Measurements from ENCODE around the gene UGT1A1. TPM values are rescaled to one million over a fixed set of nuclear protein-coding genes. Genes with fewer than 3 reads are reported as not detected.
"Not testable (repeated sequence)": the region's sequence is repeated elsewhere in the genome, so short reads cannot be mapped to it uniquely, and the experiment has no call there.

Gene UGT1A1
- total and polyA plus RNA-seq, 10 donors: not detected

- H3K27ac ChIP-seq: no peak overlapping the region
- WGBS, 5 donors: 78 to 83% (median 82%) methylated on average over 9 to 10 of the region's 10 CpGs
- TF ChIP-seq POLR2A (IDR thresholded peaks at IDR 0.05): no peak
- no peak for TF ChIP-seq POLR2AphosphoS5 (IDR thresholded peaks at IDR 0.05)
- TF ChIP-seq CTCF (IDR thresholded peaks at IDR 0.05 in 8 of 11, conservative IDR thresholded peaks at IDR 0.05 in 3 of 11): no peak
- peaks cover 0 to 19% (median 16%) of the 10 kb centered on the region in 8 donors for H3K9me3 ChIP-seq
- peaks cover 0 to 4% (median 0%) of the 10 kb centered on the region in 7 donors for H3K27me3 ChIP-seq (replicated peaks in 1 of 7)
- DNase-seq: no peak
- intact Hi-C loops (cut with DNase I; ENCODE audit: low total_unique reads): no loop called here
- H3K36me3 ChIP-seq: no peaks in the 10 kb centered on the region
- H3K4me3 ChIP-seq: no peak overlapping the region
- H3K4me1 ChIP-seq: no peaks in the 10 kb centered on the region
Observed at GRCh38 chr2:233746475-233747282, 13.4 kb upstream of the UGT1A1 start.

- DNase-seq: no peak
- 86 to 95% (median 92%) methylated on average over 6 of the region's 6 CpGs for WGBS, 5 donors
- TF ChIP-seq POLR2A (IDR thresholded peaks at IDR 0.05): no peak
- no peak for TF ChIP-seq CTCF (IDR thresholded peaks at IDR 0.05 in 8 of 11, conservative IDR thresholded peaks at IDR 0.05 in 3 of 11)
- no peak for TF ChIP-seq POLR2AphosphoS5 (IDR thresholded peaks at IDR 0.05)
- no peak overlapping the region for H3K27ac ChIP-seq
- H3K4me3 ChIP-seq: no peak overlapping the region
- H3K27me3 ChIP-seq (replicated peaks in 1 of 7): peaks cover 0 to 7% (median 0%) of the 10 kb centered on the region in 7 donors
- H3K4me1 ChIP-seq: no peaks in the 10 kb centered on the region
- H3K36me3 ChIP-seq: no peaks in the 10 kb centered on the region
- intact Hi-C loops (cut with DNase I; ENCODE audit: low total_unique reads): no loop called here
- H3K9me3 ChIP-seq: peaks cover 0 to 23% (median 16%) of the 10 kb centered on the region in 8 donors
Observed at GRCh38 chr2:233747283-233747544, 12.9 kb upstream of the UGT1A1 start.

- intact Hi-C loops (cut with DNase I; ENCODE audit: low total_unique reads); H3K4me3 ChIP-seq; H3K4me1 ChIP-seq; H3K36me3 ChIP-seq; DNase-seq; H3K27ac ChIP-seq: not testable (repeated sequence)
- Histone ChIP-seq H3K27me3 (replicated peaks in 1 of 7) (peaks cover 0 to 17% (median 0%) of the 10 kb centered on the region in 7 donors), H3K9me3 (peaks cover 0 to 23% (median 16%) of the 10 kb centered on the region in 8 donors)
- 74 to 89% (median 82%) methylated on average over 2 of the region's 2 CpGs for WGBS, 5 donors
Observed at GRCh38 chr2:233750689-233751088, 9.4 kb upstream of the UGT1A1 start.

- 58 to 80% (median 77%) methylated on average over 2 of the region's 2 CpGs for WGBS, 5 donors
- H3K27me3 ChIP-seq (replicated peaks in 1 of 7): peaks cover 0 to 17% (median 0%) of the 10 kb centered on the region in 7 donors
- DNase-seq; H3K4me1 ChIP-seq; intact Hi-C loops (cut with DNase I; ENCODE audit: low total_unique reads); H3K27ac ChIP-seq; H3K36me3 ChIP-seq; H3K4me3 ChIP-seq: not testable (repeated sequence)
- H3K9me3 ChIP-seq: peaks cover 0 to 23% (median 16%) of the 10 kb centered on the region in 8 donors
Observed at GRCh38 chr2:233751212-233752009, 8.7 kb upstream of the UGT1A1 start.

Measured in spleen (tissue), 11 donors.